Effector memory CD4-positive, alpha-beta T cell (primary cell): ENCODE results near the gene PDE3B.
"Not testable (repeated sequence)": the region's sequence is repeated elsewhere in the genome, so short reads cannot be mapped to it uniquely, and the experiment has no call there.

ENCODE experiments used
- DNase-seq, 3 donors: peaks; one replicate each; pipeline ENCODE4 v3.0.0-alpha.2; 2020
- H3K27ac ChIP-seq: 2 replicates; pipeline ENCODE4 v1.7.0; 2013; ENCODE audit warnings: mild to moderate bottlenecking, low read length, moderate library complexity; ENCODE audit not compliant: insufficient read depth, poor library complexity, severe bottlenecking
- H3K27me3 ChIP-seq: replicated peaks from 2 replicates; pipeline ENCODE4 v1.7.0; 2013; ENCODE audit warnings: mild to moderate bottlenecking, low read length; ENCODE audit not compliant: insufficient read depth, control insufficient read depth, poor library complexity, severe bottlenecking
- H3K36me3 ChIP-seq: 2 replicates; pipeline ENCODE4 v1.7.0; 2013; ENCODE audit warnings: mild to moderate bottlenecking, low read length, moderate library complexity; ENCODE audit not compliant: control insufficient read depth, insufficient read depth
- H3K4me1 ChIP-seq: 2 replicates; pipeline ENCODE4 v1.7.0; 2013; ENCODE audit warnings: low read length, mild to moderate bottlenecking; ENCODE audit not compliant: control insufficient read depth, insufficient read depth, poor library complexity, severe bottlenecking
- H3K4me3 ChIP-seq: 2 replicates; pipeline ENCODE4 v1.7.0; 2013; ENCODE audit warnings: low read length, low read depth, mild to moderate bottlenecking; ENCODE audit not compliant: insufficient read depth, poor library complexity, severe bottlenecking
- H3K9me3 ChIP-seq: 2 replicates; pipeline ENCODE4 v1.7.0; 2013; ENCODE audit warnings: mild to moderate bottlenecking, low read length, moderate library complexity; ENCODE audit not compliant: control insufficient read depth

The PDE3B gene

DNA sequence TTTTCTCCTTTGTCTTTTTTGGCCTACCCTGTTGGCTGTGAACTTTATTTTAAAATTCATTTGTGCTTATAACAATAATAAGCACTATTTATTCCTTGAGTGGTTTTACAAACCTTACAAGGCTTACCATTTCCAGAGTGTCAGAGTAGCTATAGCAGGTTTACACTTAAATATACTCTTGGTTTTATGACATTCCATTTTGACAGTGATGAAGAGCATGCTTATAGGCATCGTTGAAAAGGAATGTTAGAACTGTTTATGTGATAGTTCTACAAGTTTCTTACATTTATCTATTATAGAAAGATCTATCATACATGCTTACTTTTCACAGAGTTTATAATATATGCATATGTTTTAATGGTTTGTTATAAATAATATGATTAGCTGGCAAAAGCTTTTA is 84.1 kb downstream of the PDE3B start:
- H3K27me3 ChIP-seq: no peaks in the 10 kb centered on the region
- H3K9me3 ChIP-seq: no peaks in the 10 kb centered on the region
- no peak overlapping the region for H3K4me3 ChIP-seq
- peaks cover 4% of the 10 kb centered on the region for H3K4me1 ChIP-seq
- H3K27ac ChIP-seq: no peak overlapping the region
- DNase-seq: no peak
- H3K36me3 ChIP-seq: no peaks in the 10 kb centered on the region

DNA sequence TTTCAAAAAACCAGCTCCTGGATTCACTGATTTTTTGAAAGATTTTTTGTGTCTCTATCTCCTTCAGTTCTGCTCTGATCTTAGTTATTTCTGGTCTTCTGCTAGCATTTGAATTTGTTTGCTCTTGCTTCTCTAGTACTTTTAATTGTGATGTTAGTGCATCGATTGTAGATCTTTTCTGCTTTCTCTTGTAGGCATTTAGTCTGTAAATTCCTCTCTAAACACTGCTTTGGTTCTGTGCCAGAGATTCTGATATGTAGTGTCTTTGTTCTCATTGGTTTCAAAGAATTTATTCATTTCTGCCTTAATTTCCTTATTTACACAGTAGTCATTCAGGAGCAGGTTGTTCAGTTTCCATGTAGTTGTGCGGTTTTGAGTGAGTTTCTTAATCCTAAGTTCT is 96.9 kb downstream of the PDE3B start:
- not testable (repeated sequence) for H3K9me3 ChIP-seq, H3K4me3 ChIP-seq, H3K27me3 ChIP-seq, DNase-seq, H3K36me3 ChIP-seq, H3K4me1 ChIP-seq, H3K27ac ChIP-seq

- no peaks in the 10 kb centered on the region for H3K36me3 ChIP-seq
- H3K9me3 ChIP-seq: no peaks in the 10 kb centered on the region
- no peak overlapping the region for H3K4me3 ChIP-seq
- H3K27me3 ChIP-seq: no peaks in the 10 kb centered on the region
- no peaks in the 10 kb centered on the region for H3K4me1 ChIP-seq
- no peak overlapping the region for H3K27ac ChIP-seq
- DNase-seq: no peak
These were observed 97.6 kb downstream of the PDE3B start for GRCh38 chr11:14741195-14741594.

DNA sequence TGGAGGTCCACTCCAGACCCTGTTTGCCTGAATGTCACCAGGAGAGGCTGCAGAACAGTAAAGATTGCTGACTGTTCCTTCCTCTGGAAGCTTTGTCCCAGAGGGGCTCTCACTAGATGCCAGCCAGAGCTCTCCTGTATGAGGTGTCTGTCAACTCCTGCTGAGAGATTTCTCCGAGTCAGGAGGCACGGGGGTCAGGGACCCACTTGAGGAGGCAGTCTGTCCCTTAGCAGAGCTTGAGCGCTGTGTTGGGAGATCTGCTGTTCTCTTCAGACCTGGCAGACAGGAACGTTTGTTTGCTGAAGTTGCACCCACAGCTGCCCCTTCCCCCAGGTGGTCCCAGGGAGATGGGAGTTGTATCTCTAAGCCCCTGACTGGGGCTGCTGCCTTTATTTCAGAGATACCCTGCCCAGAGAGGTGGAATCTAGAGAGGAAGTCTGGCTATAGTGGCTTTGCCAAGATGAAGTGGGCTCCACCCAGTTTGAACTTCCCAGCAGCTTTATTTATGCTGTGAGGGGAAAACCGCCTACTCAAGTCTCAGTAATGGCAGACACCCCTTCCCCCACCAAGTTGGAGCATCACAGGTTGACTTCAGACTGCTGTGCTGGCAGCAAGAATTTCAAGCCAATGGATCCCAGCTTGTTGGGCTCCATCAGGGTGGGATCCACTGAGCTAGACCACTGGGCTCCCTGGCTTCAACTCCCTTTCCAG is 99.4 kb downstream of the PDE3B start:
- Histone ChIP-seq H3K27me3 (no peaks in the 10 kb centered on the region), H3K4me1 (no peaks in the 10 kb centered on the region)

DNA sequence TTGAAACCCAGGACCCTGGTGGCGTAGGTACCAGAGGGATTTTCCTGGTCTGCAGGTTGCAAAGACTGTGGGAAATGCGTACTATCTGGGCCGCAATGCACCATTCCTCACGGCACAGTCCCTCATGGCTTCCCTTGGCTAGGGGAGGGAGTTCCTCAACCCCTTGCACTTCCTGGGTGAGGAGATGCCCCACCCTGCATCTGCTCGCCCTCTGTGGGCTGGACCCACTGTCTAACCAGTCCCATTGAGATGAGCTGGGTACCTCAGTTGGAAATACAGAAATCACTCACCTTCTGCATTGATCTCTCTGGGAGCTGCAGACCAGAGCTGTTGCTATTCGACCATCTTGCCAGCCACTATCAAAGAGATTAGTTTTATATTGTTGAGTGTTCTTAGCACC is 100.1 kb downstream of the PDE3B start:
- H3K4me1 ChIP-seq, H3K4me3 ChIP-seq, DNase-seq, H3K27ac ChIP-seq, H3K27me3 ChIP-seq, H3K9me3 ChIP-seq, H3K36me3 ChIP-seq: not testable (repeated sequence)

More for the DNA sequence above, 99.4 kb downstream of the PDE3B start:
- Histone ChIP-seq H3K36me3 (no peaks in the 10 kb centered on the region), H3K4me3 (no peak overlapping the region), H3K27ac (no peak overlapping the region), H3K9me3 (no peaks in the 10 kb centered on the region)
- DNase-seq: no peak

- Histone ChIP-seq H3K36me3 (no peaks in the 10 kb centered on the region), H3K27me3 (no peaks in the 10 kb centered on the region), H3K9me3 (no peaks in the 10 kb centered on the region), H3K4me3 (no peak overlapping the region), H3K27ac (no peak overlapping the region), H3K4me1 (peaks cover 14% of the 10 kb centered on the region)
- no peak for DNase-seq
These were observed 103.3 kb downstream of the PDE3B start for GRCh38 chr11:14746857-14747395.

DNA sequence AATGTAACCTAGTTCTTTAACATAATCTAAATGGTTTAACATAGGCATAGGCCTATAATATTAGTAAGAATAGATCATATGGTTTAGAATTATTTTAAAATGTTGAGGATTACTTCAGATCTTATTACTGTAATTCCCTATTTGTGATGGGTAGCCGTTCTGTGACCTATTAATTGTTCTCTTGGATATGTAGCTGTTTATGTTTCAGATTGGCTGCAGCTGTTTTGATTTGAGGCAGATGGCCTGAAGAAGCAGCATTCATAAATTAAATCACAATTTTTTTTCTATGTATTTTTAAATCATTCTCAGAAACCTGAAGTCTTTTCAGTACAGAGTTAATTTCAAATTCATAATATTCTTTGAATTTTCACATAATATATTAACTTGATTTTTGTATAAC is 104.5 kb downstream of the PDE3B start:
- Histone ChIP-seq H3K36me3 (no peaks in the 10 kb centered on the region), H3K27ac (no peak overlapping the region), H3K4me1 (peaks cover 20% of the 10 kb centered on the region), H3K27me3 (no peaks in the 10 kb centered on the region), H3K4me3 (no peak overlapping the region), H3K9me3 (no peaks in the 10 kb centered on the region)
- DNase-seq: no peak

DNA sequence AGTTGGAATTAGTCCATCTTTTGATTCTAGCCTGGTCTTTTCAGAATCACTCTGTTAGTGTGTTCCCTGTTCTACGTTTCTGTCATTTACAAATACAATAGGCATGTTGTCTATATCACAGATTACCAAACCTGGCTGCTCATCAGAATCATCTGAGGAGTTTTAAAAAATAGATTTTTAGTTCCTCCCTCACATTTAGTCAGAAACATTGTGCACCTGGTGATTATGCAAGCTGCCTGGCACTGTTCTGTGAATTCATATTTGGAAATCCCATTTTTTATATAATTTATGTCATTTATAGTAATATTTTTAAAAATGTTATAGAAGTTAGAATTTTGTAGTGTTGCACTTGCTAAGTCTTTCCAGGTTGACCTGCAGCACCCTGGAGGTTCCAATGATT is 107.3 kb downstream of the PDE3B start:
- Histone ChIP-seq H3K9me3 (no peaks in the 10 kb centered on the region), H3K36me3 (no peaks in the 10 kb centered on the region), H3K27ac (no peak overlapping the region), H3K4me3 (no peak overlapping the region), H3K4me1 (peaks cover 20% of the 10 kb centered on the region), H3K27me3 (no peaks in the 10 kb centered on the region)
- DNase-seq: no peak

GRCh38 chr11:14751975-14752407 is 108.4 kb downstream of the PDE3B start:
- no peaks in the 10 kb centered on the region for H3K27me3 ChIP-seq
- no peak overlapping the region for H3K27ac ChIP-seq
- no peak overlapping the region for H3K4me3 ChIP-seq
- H3K4me1 ChIP-seq: peaks cover 20% of the 10 kb centered on the region
- no peaks in the 10 kb centered on the region for H3K36me3 ChIP-seq
- no peaks in the 10 kb centered on the region for H3K9me3 ChIP-seq
- no peak for DNase-seq

DNA sequence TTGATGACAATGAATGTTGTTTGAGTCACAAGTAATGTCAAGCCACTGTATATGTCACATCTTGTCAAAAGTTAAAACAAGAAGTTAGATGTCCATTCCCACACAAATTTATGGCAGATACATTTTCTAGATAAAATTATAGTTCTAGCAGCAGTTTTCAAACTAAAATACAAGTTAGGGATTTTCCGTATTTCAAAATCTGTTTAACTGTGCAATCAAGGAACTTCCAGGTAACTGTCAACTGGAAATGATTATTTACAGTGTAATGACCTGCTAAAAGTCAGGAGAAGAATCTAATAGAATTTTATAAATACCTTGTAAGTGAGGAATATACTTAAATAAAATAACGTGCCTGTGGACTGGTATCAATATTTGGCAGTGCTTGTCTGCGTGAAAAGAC is 111.5 kb downstream of the PDE3B start:
- no peak overlapping the region for H3K27ac ChIP-seq
- H3K9me3 ChIP-seq: no peaks in the 10 kb centered on the region
- peaks cover 23% of the 10 kb centered on the region for H3K4me1 ChIP-seq
- no peak overlapping the region for H3K4me3 ChIP-seq
- no peaks in the 10 kb centered on the region for H3K36me3 ChIP-seq
- H3K27me3 ChIP-seq: no peaks in the 10 kb centered on the region
- DNase-seq: no peak
